ENCODE results near the gene BLM. TPM values are rescaled to one million over a fixed set of nuclear protein-coding genes. Genes with fewer than 3 reads are reported as not detected.

Gene BLM
- total and polyA plus RNA-seq, 7 donors: 0.27 to 15.6 (median 1.7) TPM

DNA sequence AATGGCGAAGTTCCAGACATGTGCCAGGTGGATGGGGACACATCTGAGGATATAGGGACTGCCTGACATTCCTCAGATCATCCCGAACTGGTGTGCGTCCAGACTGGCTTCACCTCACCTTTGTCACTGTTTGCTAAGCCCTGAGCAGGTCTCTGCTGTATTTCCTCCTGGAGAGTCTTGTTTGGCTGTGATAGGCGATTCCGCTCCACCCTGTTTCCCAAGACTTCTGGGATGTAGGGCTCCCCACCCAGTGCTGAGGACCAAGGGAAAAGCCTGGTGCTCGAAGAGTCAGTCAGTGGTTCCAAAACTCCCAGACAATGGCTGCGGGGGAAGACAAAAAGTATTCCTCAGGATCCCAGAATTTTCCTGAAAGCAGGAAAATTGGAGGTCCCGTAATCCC lies 140.2 kb downstream of the BLM start:
- intact Hi-C loops (cut with DNase I): no loop called here
- 91 to 96% (median 92%) methylated on average over 8 of the region's 8 CpGs for WGBS, 3 donors
- Histone ChIP-seq H3K4me1 (no peaks in the 10 kb centered on the region), H3K27me3 (ENCODE audit: insufficient read depth in 3 of 3, low read length in 2 of 3) (no peaks in the 10 kb centered on the region), H3K27ac (no peak overlapping the region), H3K4me3 (no peak overlapping the region), H3K36me3 (ENCODE audit: insufficient read depth in 1 of 2, low read depth in 1 of 2) (no peaks in the 10 kb centered on the region), H3K9me3 (no peaks in the 10 kb centered on the region)
- ATAC-seq: peak in 1 of 4 donors; percentile 25
- no peak for TF ChIP-seq CTCF (IDR thresholded peaks at IDR 0.05)
- DNase-seq: no peak

DNA sequence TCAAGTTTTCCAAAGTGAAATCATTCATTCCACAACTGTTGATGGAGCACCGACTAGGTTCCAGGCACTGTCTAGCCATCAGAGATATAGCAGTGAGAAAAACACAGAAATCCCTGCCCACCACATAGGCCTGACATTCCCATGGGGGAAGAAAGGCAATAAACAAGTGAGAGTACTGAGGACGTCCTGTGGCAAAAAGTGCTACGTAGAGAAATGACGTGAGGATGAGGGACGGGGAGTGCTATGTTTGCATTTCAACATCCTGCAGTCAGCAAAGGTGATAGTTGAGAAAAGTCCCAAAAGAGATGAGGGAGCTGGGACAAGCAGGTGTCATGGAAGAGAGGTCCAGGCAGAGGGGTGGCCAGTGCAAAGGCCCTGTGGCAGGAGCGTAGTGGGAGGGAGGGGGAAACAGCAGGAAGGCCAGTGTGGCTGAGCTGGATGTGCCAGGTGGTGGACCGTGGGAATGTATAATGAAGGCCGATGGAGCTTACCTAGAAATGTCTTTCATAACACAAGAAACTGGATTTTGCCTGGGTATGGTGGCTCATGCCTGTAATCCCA lies 140.8 kb downstream of the BLM start:
- WGBS, 3 donors: 88 to 94% (median 93%) methylated on average over 8 of the region's 8 CpGs
- Histone ChIP-seq H3K4me1 (no peaks in the 10 kb centered on the region), H3K9me3 (no peaks in the 10 kb centered on the region), H3K4me3 (no peak overlapping the region), H3K27ac (no peak overlapping the region), H3K27me3 (ENCODE audit: insufficient read depth in 3 of 3, low read length in 2 of 3) (no peaks in the 10 kb centered on the region), H3K36me3 (ENCODE audit: insufficient read depth in 1 of 2, low read depth in 1 of 2) (no peaks in the 10 kb centered on the region)
- intact Hi-C loops (cut with DNase I): no loop called here
- no peak for ATAC-seq
- no peak for DNase-seq
- TF ChIP-seq CTCF (IDR thresholded peaks at IDR 0.05): no peak

GRCh38 chr15:90859234-90860131 lies 142.3 kb downstream of the BLM start:
- DNase-seq: no peak
- Histone ChIP-seq H3K27ac (no peak overlapping the region), H3K27me3 (ENCODE audit: insufficient read depth in 3 of 3, low read length in 2 of 3) (no peaks in the 10 kb centered on the region), H3K4me3 (no peak overlapping the region), H3K4me1 (no peaks in the 10 kb centered on the region), H3K36me3 (ENCODE audit: insufficient read depth in 1 of 2, low read depth in 1 of 2) (no peaks in the 10 kb centered on the region), H3K9me3 (no peaks in the 10 kb centered on the region)
- intact Hi-C loops (cut with DNase I): no loop called here
- 64 to 77% (median 66%) methylated on average over 10 of the region's 10 CpGs for WGBS, 3 donors
- peak; percentile 10 for TF ChIP-seq CTCF (IDR thresholded peaks at IDR 0.05)
- ATAC-seq: peak in 1 of 4 donors; percentile 60

DNA sequence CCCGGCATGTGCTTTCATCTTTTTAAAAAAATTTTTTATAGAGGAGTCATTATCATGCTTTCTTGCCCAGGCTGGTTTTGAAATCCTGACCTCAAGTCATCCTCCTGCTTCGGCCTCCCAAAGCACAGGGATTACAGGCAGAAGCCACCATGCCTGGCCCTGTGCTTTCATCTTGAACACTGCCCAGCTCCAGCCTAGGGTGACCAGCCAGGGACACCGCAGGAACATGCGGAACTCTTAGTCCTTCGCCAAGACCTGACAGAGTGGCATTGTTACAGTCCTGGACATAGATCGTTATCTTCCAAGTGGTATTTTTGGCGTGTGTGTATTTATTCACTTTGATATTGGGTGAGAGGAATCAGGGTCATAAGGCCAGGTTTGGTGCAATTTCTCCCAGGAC lies 143.3 kb downstream of the BLM start:
- Histone ChIP-seq H3K36me3 (ENCODE audit: insufficient read depth in 1 of 2, low read depth in 1 of 2) (no peaks in the 10 kb centered on the region), H3K4me1 (no peaks in the 10 kb centered on the region), H3K9me3 (no peaks in the 10 kb centered on the region), H3K27ac (no peak overlapping the region), H3K27me3 (ENCODE audit: insufficient read depth in 3 of 3, low read length in 2 of 3) (no peaks in the 10 kb centered on the region), H3K4me3 (no peak overlapping the region)
- TF ChIP-seq CTCF (IDR thresholded peaks at IDR 0.05): no peak
- intact Hi-C loops (cut with DNase I): no loop called here
- no peak for DNase-seq
- ATAC-seq: no peak
- 43 to 66% (median 48%) methylated on average over 7 of the region's 7 CpGs for WGBS, 3 donors

Measured in psoas muscle (tissue), 8 donors.